Fibroblast of lung (primary cell): Measurements from ENCODE around the gene JARID2. TPM values are rescaled to one million over a fixed set of nuclear protein-coding genes. Genes with fewer than 3 reads are reported as not detected.
A peak's percentile ranks its signal among the peaks of the same experiment; 100 is the strongest.

ENCODE experiments used
- DNase-seq, 2 donors: peaks; one replicate each; pipeline versions ENCODE4 v3.0.0 to v3.0.0-alpha.2; 2010; ENCODE audit warnings: low read depth in 2 of 2
- H2AFZ ChIP-seq: 2 replicates; pipeline ENCODE4 v1.5.1; 2012; ENCODE audit warnings: low read length, control low read depth, inconsistent platforms
- H3K27ac ChIP-seq: 2 replicates; pipeline ENCODE4 v1.5.1; 2011; ENCODE audit warnings: low read length, control low read depth; ENCODE audit not compliant: insufficient read depth
- H3K27me3 ChIP-seq: 2 replicates; pipeline ENCODE4 v1.5.1; 2011; ENCODE audit warnings: mild to moderate bottlenecking, low read length; ENCODE audit not compliant: control insufficient read depth, insufficient read depth
- H3K36me3 ChIP-seq: 2 replicates; pipeline ENCODE4 v1.5.1; 2011; ENCODE audit warnings: low read length; ENCODE audit not compliant: control insufficient read depth, insufficient read depth
- H3K4me1 ChIP-seq: 2 replicates; pipeline ENCODE4 v1.5.1; 2011; ENCODE audit warnings: low read length; ENCODE audit not compliant: control insufficient read depth, insufficient read depth; ENCODE audit errors: extremely low read depth
- H3K4me2 ChIP-seq: 2 replicates; pipeline ENCODE4 v1.5.1; 2011; ENCODE audit warnings: low read length, control low read depth; ENCODE audit not compliant: insufficient read depth; ENCODE audit errors: extremely low read depth
- H3K4me3 ChIP-seq, 4 experiments: fragments of 200-600 bp in 1 of 4; sonication (generic) in 1 of 4; replicated peaks in 1 of 4; 2 replicates each; pipeline ENCODE4 v1.5.1; 2011 to 2016; ENCODE audit warnings: low read length in 4 of 4, low read depth in 3 of 4, mild to moderate bottlenecking in 3 of 4, control low read depth in 2 of 4, inconsistent platforms in 1 of 4, mixed read lengths in 1 of 4; ENCODE audit not compliant: insufficient read depth in 1 of 4; ENCODE audit errors: control extremely low read depth in 1 of 4
- H3K79me2 ChIP-seq: 2 replicates; pipeline ENCODE4 v1.5.1; 2012; ENCODE audit warnings: mild to moderate bottlenecking, low read length, inconsistent platforms; ENCODE audit not compliant: control insufficient read depth, insufficient read depth
- H3K9ac ChIP-seq: 2 replicates; pipeline ENCODE4 v1.5.1; 2011; ENCODE audit warnings: mild to moderate bottlenecking, low read length, control low read depth; ENCODE audit not compliant: insufficient read depth
- H3K9me3 ChIP-seq: 2 replicates; pipeline ENCODE4 v1.5.1; 2012; ENCODE audit warnings: low read depth, low read length; ENCODE audit not compliant: control insufficient read depth, insufficient read depth
- H4K20me1 ChIP-seq: 2 replicates; pipeline ENCODE4 v1.5.1; 2011; ENCODE audit warnings: low read length; ENCODE audit not compliant: control insufficient read depth, insufficient read depth; ENCODE audit errors: extremely low read depth
- EZH2 ChIP-seq: IDR thresholded peaks from 2 replicates; pipeline ENCODE4 v1.5.1; 2012; ENCODE audit warnings: low read length, control low read depth, mild to moderate bottlenecking; ENCODE audit errors: missing control alignments
- polyA plus RNA-seq, 2 donors: library from polyadenylated mRNA; depleted of rRNA in 1 of 2; stranded (reverse) in 1 of 2; unstranded in 1 of 2; fragments of >200 nt; gene quantifications; 2 replicates each; pipeline ENCODE4 v1.2.1, GENCODE V29; 2011 to 2012; ENCODE audit warnings: missing spikeins in 1 of 2
- total RNA-seq: library from RNA; depleted of rRNA; stranded (reverse); fragments of >200 nt; gene quantifications from 2 replicates; pipeline ENCODE4 v1.2.1, GENCODE V29; 2014
- TF ChIP-seq, protein P1 (sequence below), 2 donors: IDR thresholded peaks in 1 of 2; conservative IDR thresholded peaks in 1 of 2; 1 replicate in 1 of 2; 2 replicates in 1 of 2; pipeline ENCODE4 v1.5.1; 2011 to 2012; ENCODE audit warnings: low read length in 2 of 2, control low read depth in 1 of 2, inconsistent platforms in 1 of 2, low read depth in 1 of 2, mild to moderate bottlenecking in 1 of 2

Gene JARID2
- total and polyA plus RNA-seq, 2 donors (not counting 1 experiment from before 2014, with no cell fraction given): 5.0 to 8.2 TPM

- DNase-seq: no peak
- TF ChIP-seq, protein P1, sequence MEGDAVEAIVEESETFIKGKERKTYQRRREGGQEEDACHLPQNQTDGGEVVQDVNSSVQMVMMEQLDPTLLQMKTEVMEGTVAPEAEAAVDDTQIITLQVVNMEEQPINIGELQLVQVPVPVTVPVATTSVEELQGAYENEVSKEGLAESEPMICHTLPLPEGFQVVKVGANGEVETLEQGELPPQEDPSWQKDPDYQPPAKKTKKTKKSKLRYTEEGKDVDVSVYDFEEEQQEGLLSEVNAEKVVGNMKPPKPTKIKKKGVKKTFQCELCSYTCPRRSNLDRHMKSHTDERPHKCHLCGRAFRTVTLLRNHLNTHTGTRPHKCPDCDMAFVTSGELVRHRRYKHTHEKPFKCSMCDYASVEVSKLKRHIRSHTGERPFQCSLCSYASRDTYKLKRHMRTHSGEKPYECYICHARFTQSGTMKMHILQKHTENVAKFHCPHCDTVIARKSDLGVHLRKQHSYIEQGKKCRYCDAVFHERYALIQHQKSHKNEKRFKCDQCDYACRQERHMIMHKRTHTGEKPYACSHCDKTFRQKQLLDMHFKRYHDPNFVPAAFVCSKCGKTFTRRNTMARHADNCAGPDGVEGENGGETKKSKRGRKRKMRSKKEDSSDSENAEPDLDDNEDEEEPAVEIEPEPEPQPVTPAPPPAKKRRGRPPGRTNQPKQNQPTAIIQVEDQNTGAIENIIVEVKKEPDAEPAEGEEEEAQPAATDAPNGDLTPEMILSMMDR (conservative IDR thresholded peaks at IDR 0.05 in 1 of 2, IDR thresholded peaks at IDR 0.05 in 1 of 2; ENCODE audit: low read depth in 1 of 2, low read length in 2 of 2): no peak
- TF ChIP-seq EZH2: no peak
- Histone ChIP-seq H3K36me3 (no peaks in the 10 kb centered on the region), H3K9ac (no peak overlapping the region), H3K4me1 (no peaks in the 10 kb centered on the region), H3K4me3 (peak overlapping the region; percentile 37 to 63 (median 56)), H3K9me3 (no peaks in the 10 kb centered on the region), H2AFZ (peak overlapping the region; percentile 59), H3K27me3 (no peaks in the 10 kb centered on the region), H4K20me1 (no peaks in the 10 kb centered on the region), H3K4me2 (peak overlapping the region; percentile 72), H3K27ac (no peak overlapping the region), H3K79me2 (peaks cover 15% of the 10 kb centered on the region)
Observed at GRCh38 chr6:15243910-15244619, 1.8 kb upstream of the JARID2 start.

DNA sequence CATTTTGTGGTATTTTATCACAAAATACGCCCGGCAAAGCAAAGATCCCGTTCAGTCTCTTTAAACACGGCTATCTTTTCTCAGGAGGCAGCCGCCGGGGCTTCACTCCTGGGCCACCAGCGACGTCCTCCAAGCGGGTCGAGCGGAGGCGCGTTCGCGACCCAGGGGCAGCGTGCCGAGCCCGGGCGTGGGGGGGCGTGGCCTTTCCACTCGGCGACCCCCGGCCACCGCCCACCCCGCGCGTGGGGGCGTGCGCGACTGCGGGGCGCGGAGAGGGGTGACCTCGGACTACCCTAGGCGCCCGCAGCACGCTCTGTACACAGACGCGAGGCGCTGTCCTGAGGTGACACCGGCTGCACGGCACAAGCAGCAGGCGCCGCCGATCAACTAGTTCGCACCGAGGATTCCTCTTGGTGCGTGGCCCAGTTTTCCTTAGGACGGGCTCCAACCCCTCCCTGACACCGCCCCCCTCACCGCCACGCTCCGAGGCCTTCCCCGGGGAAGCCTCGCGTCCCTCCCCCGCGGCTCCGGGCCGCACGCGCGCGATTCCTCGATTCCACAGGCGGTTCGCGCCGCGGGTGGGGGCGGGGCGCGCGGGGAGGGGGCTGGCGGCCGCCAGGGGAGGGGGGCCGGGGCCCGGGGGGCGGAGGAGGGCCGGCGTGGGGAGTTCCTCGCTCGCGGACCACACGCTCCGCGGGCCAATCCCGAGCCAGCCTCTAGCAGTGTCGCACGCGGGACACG lies 1.1 kb upstream of the JARID2 start:
- Histone ChIP-seq H3K9ac (peak overlapping the region; percentile 89), H3K9me3 (no peaks in the 10 kb centered on the region), H4K20me1 (no peaks in the 10 kb centered on the region), H3K79me2 (peaks cover 18% of the 10 kb centered on the region), H3K36me3 (no peaks in the 10 kb centered on the region), H3K27ac (peak overlapping the region; percentile 84), H2AFZ (peak overlapping the region; percentile 59), H3K4me3 (peak overlapping the region; percentile 61 to 99 (median 76)), H3K27me3 (no peaks in the 10 kb centered on the region), H3K4me2 (peak overlapping the region; percentile 72), H3K4me1 (no peaks in the 10 kb centered on the region)
- peak; percentile 73 to 75 for DNase-seq
- no peak for TF ChIP-seq EZH2
- TF ChIP-seq, protein P1 (conservative IDR thresholded peaks at IDR 0.05 in 1 of 2, IDR thresholded peaks at IDR 0.05 in 1 of 2; ENCODE audit: low read depth in 1 of 2, low read length in 2 of 2): no peak

- Histone ChIP-seq H3K4me1 (no peaks in the 10 kb centered on the region), H3K9me3 (no peaks in the 10 kb centered on the region), H3K9ac (peak overlapping the region; percentile 89), H2AFZ (no peak overlapping the region), H3K27ac (peak overlapping the region; percentile 84), H3K4me2 (peak overlapping the region; percentile 64), H4K20me1 (no peaks in the 10 kb centered on the region), H3K79me2 (peaks cover 24% of the 10 kb centered on the region), H3K36me3 (no peaks in the 10 kb centered on the region), H3K27me3 (no peaks in the 10 kb centered on the region), H3K4me3 (peak overlapping the region; percentile 61 to 99 (median 84))
- DNase-seq: peak in 1 of 2 donors; percentile 37
- TF ChIP-seq, protein P1 (conservative IDR thresholded peaks at IDR 0.05 in 1 of 2, IDR thresholded peaks at IDR 0.05 in 1 of 2; ENCODE audit: low read depth in 1 of 2, low read length in 2 of 2): no peak
Observed at GRCh38 chr6:15246217-15246665, 372 bp downstream of the JARID2 start.
